ENCODE measurements around the gene KCNN4.

Gene KCNN4

DNA sequence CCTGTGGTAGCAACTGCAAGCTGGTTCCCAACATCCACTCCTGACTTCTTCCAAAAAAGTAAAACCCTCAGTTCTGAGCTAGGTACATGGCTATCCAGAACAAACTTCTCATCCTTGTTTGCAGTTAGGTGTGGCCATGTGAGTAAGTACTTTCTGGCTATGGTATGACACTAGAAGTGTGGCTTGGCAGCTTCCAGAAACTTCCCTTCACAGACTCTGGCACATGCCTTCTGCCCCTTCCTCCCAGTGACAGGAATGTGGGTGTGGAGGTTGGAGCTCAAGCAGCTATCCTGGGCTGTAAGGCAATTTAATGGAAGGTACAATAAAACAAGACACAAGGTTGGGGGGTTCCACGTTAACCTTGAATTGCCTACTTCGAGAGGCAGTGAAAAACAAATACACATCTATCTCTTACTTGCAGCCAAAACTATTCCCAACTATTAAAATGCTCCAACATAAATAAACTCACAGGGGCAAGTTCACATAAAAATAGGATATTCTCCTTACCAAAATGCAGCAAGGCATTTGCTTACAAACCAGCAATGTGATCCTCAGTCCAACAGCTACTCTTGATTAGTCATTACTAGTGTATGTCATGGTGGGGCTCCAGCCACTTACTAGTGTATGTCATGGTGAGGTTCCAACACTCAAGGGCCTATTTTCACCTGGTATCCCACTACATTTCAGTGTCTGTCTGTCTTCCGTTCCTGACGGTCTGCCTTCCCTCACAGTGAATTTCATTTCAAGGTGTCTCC lies 29.1 kb downstream of the KCNN4 start:
- DNase-seq (ENCODE audit: insufficient read length, low spot score), result no peak
- FAIRE-seq, result peak; percentile 31

DNA sequence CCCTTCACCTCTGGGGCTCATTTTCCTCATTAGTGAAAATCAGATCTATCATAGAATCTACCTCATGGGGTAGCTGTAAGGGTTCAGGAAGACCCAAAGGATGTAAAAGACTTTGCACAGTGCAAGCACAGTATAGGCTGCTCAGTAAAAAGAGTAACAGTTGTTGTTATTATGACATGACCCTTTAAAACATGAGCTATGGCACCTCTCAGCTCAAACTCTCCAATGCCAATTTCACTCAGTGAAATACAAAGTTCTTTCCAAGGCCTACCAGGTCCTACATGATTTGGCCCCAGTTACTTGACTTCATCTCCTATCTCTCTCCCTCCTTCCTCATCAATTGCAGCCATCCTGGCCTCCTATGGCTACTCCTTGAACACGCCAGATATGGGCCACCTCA lies 30.9 kb downstream of the KCNN4 start:
- DNase-seq (ENCODE audit: insufficient read length, low spot score), result no peak
- FAIRE-seq, result no peak

DNA sequence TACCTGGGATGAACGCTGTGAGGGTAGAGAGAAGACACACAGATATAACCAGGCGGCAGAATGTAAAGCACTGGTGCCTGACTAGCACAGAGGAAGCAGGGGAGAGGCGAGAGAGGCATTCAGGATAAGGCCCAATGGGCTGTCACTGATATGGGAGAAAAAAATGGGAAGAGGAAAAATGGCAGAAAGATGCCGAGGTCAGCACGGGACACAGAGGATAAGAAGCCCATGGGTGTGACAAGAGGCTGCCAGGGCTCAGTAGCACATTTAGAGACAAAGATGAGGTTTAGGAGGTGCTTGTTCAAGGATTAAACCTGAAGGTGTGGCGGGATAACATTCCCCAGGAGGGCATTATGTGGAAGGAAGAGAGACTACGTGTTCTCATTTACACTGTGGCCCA lies 31.6 kb downstream of the KCNN4 start:
- DNase-seq (ENCODE audit: insufficient read length, low spot score) (no peak), FAIRE-seq (no peak)

DNA sequence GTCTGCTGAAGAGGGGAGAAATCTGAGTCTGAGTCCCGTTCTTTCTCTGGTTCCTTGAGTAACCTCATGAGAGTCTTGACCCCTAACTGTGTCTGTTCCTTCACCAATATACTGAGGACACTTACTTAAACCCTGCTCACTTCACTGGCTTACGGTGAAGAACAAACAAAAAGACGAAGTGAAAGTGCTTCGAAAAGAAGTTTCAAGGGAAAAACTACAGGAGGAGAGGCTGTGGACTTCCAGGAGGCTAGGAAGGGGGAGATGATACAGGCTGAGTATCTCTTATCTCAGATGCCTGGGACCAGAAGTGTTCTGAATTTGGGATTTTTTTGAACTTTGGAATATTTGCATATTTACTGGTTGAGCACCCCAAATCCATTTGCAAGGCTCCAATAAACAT lies 32.1 kb downstream of the KCNN4 start:
- DNase-seq (ENCODE audit: insufficient read length, low spot score), result no peak
- FAIRE-seq, result no peak

DNA sequence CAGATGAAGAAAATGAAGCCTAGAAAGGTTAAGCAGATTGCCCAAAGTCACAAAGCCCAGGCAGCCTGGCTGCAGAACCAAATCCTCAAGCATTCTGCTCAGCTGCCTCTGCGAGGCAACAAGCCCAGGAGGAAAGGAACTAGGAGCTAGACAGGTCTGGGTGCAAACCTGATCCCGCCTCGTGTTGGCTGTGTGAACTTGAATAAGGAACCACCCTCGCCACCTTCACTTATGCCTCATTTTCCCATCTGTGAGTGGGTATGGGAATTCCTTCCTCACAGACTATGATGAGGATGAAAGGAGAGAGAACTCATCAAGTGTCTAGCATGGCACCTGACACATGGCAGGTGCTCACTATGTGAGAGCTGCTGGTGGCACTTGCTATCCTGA lies 32.6 kb downstream of the KCNN4 start:
- no peak for FAIRE-seq
- no peak for DNase-seq (ENCODE audit: insufficient read length, low spot score)

DNA sequence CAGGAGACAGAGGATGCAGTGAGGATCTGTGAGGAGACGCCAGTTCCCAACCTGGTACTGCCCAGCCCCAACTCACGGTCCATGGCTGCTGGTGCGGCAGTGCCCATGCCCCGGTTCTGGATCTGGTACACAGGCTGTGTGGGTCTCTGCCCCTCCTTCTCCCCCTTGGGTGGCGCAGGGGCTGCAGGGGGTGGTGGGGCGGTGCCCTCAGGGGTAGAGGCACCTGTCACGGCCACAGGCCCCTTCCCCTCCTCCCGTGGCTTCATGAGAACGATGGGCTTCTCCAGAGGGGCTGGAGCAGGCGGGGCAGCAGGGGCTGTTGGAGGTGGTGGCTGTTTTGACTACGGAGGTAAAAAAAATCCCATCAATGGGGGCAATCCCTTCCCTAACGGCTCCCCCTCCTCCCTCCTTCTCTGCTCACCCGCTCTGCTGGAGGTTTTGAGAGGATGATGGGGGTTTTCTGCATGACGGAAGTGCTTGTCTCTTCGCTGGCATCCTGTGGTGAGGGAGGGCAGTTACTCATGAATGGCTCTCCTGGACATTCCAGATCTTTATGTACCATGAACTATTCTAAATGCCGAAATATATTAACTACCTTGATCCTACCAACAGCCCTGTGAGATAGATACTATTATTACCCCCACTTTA lies 33.1 kb downstream of the KCNN4 start:
- no peak for DNase-seq (ENCODE audit: insufficient read length, low spot score)
- FAIRE-seq, result no peak

DNA sequence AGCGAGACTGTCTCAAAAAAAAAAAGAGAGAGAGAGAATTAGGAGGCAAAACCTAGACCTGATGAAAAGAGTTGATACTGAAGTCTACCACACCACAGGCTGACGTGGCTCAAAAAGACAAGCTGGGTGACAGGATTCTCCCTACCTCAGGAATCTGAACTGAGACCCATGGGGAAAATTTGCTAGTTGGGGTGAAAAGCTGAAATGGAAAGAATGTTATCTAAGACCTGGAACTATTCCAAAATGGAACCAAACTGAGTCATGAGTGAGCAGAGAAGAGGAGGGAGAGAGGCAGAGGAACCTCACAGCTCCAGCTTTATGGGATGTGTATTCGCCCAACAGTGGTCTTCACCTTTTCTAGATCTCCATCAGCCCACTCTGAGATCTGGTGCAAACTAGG lies 37.7 kb downstream of the KCNN4 start:
- FAIRE-seq (no peak), DNase-seq (ENCODE audit: insufficient read length, low spot score) (no peak)

DNA sequence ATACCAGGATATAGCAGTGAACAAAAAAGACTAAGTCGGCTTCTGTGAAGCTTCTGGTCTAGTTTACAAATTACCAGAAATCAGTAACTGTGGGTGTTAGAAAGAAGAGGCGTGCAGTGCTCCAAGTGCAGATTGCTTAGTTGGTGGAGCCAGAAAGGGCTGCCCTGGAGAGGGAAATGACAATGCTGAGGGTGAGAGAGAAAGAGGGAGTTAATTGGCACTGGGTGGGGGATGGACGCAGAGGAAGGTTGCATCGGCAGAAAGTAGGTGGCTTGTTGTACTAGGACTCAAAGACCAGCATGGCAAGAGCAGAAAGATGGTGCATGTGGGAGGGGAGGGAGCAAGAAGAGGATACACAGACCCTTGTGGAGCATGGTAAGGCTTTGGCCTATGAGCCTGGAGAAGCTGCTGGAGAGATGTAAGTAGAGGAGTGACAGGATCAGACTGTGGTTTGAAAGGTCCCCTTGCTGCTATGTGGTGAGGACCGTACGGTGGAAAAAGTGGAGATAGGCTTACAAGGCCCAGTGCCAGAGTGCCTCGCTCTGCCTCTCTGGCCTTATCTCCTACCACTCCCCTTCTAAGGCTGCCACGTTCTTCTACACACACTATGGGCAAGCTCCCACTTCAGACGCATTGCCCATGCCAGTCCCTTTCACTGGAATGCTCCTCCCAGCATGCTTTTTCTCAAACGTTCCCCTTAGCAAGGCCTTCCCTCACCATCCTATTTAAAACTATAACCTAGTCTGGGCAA lies 39.5 kb downstream of the KCNN4 start:
- DNase-seq (ENCODE audit: insufficient read length, low spot score) (no peak), FAIRE-seq (no peak)

DNA sequence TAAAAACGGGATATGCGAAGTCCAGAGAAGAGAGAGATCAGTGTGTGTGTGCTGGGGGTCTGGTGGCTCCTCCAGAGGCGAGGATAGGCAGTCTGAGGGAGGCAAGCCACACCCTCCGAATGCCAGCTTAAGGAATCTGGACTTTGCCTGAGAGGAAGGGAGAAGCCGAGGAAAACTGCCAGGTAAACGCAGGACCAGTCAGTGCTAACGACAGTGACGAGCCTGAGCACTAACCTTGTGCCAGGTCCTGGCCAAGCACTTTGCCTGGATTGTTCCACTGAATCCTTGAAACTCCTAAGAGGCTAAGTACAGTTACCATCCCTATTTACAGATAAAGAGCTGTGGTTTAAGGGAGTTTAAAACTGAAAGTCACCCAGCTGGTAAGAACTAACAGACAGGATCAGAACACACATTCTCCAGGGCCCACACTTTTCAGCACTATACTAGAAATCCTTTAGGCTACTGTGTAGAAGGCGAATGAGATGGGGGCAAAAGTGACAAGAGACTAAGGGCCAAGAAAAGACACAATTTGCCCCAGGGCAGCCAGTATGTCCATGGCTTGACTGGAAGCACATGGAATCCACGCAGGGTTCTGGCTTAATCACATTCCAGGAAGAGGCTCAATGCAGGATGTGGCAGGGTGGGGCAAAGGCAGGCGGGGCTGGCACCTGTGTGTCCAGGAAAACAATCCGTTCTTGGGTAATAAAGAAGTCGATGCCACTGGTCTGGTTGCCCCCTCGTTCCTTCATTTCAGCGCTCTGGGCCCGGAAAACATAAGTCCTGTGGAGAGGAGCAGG lies 41.1 kb downstream of the KCNN4 start:
- FAIRE-seq, result no peak
- DNase-seq (ENCODE audit: insufficient read length, low spot score), result no peak

DNA sequence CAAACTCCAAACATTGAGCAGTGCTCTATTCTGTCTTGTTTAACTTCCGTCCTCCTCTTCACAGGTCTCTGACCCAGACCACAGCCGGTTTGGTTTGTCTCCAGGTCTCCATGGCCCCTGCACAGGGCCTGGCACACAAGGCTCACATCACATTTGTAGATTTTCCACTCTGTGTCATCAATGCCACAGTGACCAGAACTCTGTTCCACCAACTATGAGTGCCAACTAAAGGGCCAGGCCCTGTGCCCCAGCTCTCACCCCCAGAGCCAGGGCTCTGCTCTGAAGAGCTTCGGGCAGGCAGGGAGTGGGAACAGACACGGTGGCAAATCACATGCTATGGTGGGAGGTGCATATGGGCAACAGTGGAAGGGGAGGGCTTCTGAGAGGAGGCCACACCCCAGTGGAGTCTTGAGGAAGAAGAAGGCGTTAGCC lies 42.0 kb downstream of the KCNN4 start:
- FAIRE-seq (no peak), DNase-seq (ENCODE audit: insufficient read length, low spot score) (no peak)

DNA sequence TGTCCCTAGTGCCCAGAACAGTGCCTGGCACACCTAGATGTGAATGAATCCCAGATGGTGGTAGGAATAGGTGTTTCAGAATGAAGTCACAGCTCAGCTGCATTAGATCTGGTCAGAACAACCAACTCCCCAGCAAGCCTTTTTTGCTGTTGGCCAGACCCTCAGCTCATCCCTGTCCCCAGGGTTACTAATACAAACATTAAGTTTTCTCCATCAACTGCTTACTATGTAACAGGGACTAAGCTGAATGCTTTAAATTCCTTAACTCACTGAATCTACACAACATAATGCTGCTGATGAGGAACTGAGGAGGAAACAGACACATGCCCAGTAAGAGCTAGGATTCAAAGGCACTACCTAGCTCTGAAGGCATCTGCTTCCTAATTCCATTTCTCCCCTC lies 44.8 kb downstream of the KCNN4 start:
- DNase-seq (ENCODE audit: insufficient read length, low spot score) (no peak), FAIRE-seq (no peak)

DNA sequence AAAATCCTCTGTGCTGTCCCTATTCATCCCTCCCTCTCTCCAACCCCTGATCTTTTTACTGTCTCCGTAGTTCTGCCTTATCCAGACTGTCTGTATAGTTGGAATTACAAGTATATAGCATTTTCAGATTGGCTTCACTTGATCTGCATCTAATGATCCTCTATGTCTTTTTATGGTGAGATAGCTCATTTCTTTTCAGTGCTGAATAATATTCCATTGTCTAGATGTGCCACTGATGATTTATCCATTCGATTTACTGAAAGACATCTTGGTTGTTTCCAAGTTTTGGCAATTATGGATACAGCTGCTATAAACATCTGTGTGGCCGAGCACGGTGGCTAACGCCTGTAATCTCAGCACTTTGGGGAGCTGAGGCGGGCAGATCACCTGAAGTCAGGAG lies 45.8 kb downstream of the KCNN4 start:
- DNase-seq (ENCODE audit: insufficient read length, low spot score) (no peak), FAIRE-seq (no peak)

DNA sequence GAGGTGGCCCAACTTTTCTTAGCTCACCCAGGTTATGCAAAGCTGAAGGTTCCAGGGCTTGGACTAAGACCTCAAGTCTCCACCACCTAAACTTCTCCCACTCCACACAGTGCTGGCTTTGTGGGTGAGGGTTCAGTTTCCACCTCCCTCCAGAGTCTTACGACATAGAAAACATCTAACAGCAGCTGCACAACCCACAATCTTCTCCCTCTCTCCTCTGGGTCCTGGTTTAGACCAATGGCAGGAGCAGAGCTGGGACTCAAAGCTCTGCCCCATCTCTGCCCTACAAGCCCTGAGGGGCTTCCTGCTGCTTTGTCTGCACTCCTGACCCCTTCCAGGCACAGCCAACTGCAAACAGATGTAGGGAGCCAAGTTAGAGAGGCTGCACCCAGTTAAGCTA lies 48.9 kb downstream of the KCNN4 start:
- DNase-seq (ENCODE audit: insufficient read length, low spot score), result no peak
- FAIRE-seq, result no peak

DNA sequence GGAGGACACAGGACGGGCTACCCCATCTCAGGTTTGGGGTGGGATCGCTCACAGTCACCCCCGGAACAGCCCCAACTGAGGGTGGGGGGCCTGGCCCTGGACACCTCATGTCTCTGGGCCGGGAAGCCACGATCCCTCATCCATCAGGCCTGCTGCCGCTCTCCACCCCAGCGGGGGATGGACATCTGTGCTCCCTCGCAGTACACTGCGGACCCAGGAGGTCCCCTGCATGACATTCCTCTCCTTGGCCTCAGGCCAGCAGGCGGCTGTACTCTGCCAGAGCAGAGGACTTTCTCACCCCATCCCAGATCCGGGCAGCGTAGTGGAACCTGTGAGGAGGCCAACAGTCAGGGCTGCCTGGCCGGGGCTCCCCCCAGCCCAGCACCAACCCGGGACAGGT lies 49.4 kb downstream of the KCNN4 start:
- no peak for DNase-seq (ENCODE audit: insufficient read length, low spot score)
- no peak for FAIRE-seq

DNA sequence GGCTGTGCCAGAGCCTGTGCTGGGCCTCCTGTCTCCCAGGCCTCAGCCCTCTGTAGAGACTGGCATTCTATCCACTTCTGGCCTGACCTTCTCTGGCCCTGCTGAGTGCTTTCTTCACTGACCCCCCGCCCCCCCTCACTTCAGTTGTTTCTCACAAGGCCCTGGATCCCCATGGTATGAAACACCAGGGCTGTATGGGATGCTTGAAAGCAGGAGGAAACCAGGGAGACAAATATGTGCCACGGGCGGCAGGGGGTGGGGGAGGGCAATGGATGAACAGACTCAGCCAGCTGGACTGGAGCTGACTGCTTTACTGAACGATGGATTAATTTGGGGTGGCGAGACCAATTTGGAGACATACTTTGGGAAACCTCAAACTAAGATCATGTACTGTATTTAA lies 50.9 kb downstream of the KCNN4 start:
- DNase-seq (ENCODE audit: insufficient read length, low spot score) (no peak), FAIRE-seq (no peak)

DNA sequence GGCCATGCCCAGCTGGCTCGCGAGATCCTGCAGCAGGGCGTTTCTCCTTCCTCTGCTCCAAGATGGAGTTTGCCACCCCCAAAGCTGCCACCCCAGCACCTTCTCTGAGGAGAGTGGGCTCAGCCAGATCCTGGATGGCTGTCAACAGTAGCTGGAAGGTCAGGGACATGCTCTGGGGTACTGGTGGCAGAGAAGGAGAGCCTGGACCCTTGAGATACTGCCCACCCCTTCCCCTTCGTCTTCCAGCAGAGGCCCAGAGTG lies 53.2 kb downstream of the KCNN4 start:
- no peak for FAIRE-seq
- DNase-seq (ENCODE audit: insufficient read length, low spot score), result no peak

DNA sequence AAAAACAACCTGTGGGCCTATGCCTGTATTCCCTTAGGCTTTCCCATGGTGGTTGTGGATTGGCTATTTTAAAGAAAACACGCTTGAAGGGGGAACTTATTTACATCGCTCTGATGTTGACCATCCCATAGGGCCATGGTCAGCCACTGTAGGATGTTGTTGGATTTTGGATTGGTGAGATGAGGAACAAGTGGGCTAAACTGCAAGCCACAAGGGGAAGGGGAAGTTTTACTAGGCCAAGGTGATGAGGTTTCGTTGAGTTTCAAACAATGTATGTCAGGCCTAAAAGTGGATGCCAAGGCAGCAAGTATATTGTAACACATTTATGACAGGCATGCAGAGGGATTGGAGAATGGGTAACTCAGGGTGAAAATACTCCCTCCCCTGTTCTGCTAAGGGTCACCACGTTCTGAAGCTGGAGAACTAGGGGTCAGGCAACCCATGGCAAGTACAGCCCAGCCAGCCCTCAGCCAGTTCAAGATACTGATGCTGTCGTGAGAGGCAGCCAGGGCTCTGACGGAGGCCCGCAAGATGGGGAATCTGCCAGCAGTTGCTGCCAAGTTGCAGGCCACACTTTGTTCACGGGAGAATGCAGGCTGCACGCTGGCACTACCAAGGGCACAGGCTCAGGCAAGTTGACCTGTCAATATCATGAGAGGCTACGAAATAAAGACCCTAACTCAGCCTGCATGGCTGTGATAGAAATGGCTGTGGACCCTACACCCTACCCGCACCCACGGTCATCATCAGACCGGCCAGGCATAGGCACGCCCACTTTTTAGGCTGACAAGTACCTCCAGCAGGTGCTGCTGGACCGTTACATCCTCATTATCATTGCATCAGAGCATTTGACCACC lies 53.8 kb downstream of the KCNN4 start:
- DNase-seq (ENCODE audit: insufficient read length, low spot score) (no peak), FAIRE-seq (peak; percentile 4)

DNA sequence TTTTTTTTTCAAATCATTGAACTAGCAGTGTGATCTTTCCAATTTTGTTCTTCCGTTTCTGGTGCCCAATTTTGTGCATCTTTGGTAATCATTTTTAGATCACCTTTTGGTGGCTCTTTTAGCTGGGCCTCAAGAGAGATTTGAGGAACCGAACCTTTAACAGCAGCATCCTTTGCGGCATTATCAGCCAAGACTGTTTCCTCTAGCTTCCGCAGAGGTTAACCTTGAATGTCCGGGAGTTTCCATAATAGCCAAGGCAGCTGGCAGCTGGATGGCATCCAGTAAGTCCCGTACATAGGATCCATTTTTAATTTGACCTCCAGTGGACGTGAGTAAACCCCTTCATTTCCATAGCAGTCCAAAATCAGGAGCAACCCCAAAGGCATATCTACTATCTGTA lies 55.3 kb downstream of the KCNN4 start:
- no peak for FAIRE-seq

DNA sequence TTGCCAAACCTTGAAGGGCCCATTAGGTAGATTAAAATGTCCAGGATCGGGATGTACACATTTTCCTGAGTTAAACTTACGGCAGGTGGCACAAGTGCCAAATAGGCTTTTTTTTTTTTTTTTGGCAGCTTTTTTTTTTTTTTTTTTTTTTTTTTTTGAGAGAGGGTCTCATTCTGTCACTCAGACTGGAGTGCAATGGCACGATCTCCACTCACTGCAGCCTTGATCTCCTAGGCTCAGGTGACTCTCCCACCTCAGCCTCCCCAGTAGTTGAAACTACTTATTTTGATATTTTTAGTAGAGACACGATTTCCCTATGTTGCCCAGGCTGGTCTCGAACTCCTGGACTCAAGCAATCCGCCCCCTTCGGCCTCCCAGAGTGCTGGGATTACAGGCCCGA lies 55.9 kb downstream of the KCNN4 start:
- no peak for FAIRE-seq
- DNase-seq (ENCODE audit: insufficient read length, low spot score), result no peak

More for the DNA sequence above, 55.3 kb downstream of the KCNN4 start:
- DNase-seq (ENCODE audit: insufficient read length, low spot score), result no peak

DNA sequence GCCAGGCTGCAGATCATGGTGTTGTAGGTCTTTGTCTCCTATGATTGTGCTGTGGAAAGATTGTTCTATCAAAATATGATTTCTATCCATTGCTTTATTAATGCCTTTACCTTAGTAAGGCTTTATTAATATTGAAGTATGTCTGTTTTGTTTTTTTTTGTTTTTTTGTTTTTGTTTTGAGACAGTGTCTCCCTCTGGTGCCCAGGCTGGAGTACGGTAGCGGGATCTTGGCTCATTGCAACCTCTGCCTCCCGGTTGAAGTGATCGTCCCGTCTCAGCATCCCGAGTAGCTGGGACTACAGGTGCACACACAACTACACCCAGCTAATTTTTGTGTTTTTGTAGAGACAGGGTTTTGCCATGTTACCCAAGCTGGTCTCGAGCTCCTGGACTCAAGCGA lies 57.2 kb downstream of the KCNN4 start:
- DNase-seq (ENCODE audit: insufficient read length, low spot score) (no peak), FAIRE-seq (no peak)

Measured in HTR-8/SVneo (cell line).